PFSK-1 (cell line): ENCODE results near the gene ZNF385D.

Experiments
- FOXP2 ChIP-seq: optimal IDR thresholded peaks from 2 replicates; pipeline ENCODE3; 2011; ENCODE audit warnings: borderline replicate concordance, control low read depth, inconsistent platforms; ENCODE audit not compliant: insufficient read depth; ENCODE audit errors: extremely low read length, extremely low read depth
- POLR2AphosphoS5 ChIP-seq: IDR thresholded peaks from 2 replicates; pipeline ENCODE4 v1.6.1; 2012; ENCODE audit warnings: low read depth, mild to moderate bottlenecking, control low read depth, low read length, moderate library complexity
- REST ChIP-seq, 2 experiments: IDR thresholded peaks; 2 replicates each; pipeline versions ENCODE4 v1.6.1 to v1.8.0; 2011 to 2012; ENCODE audit warnings: low read depth in 2 of 2, low read length in 2 of 2, control low read depth in 1 of 2, inconsistent platforms in 1 of 2, mild to moderate bottlenecking in 1 of 2, moderate library complexity in 1 of 2; ENCODE audit not compliant: insufficient read depth in 1 of 2
- SIN3A ChIP-seq: IDR thresholded peaks from 2 replicates; pipeline ENCODE4 v1.6.1; 2012; ENCODE audit warnings: mild to moderate bottlenecking, low read length, moderate library complexity, borderline replicate concordance; ENCODE audit not compliant: insufficient read depth
- TAF1 ChIP-seq: IDR thresholded peaks from 2 replicates; pipeline ENCODE4 v1.6.1; 2012; ENCODE audit warnings: low read length, control low read depth, borderline replicate concordance; ENCODE audit not compliant: insufficient read depth

Gene ZNF385D

GRCh38 chr3:21533002-21533401 lies 218.0 kb downstream of the ZNF385D start:
- no peak for TF ChIP-seq REST (IDR thresholded peaks at IDR 0.05; ENCODE audit: insufficient read depth in 1 of 2, low read depth in 2 of 2, low read length in 2 of 2)
- TF ChIP-seq FOXP2 = no peak
- TF ChIP-seq SIN3A = no peak
- TF ChIP-seq POLR2AphosphoS5 = no peak
- TF ChIP-seq TAF1 = no peak

GRCh38 chr3:21531909-21532308 lies 219.1 kb downstream of the ZNF385D start:
- TF ChIP-seq SIN3A (no peak), FOXP2 (no peak), POLR2AphosphoS5 (no peak)

GRCh38 chr3:21528291-21528995 lies 222.6 kb downstream of the ZNF385D start:
- no peak for TF ChIP-seq SIN3A
- TF ChIP-seq TAF1 = no peak
- TF ChIP-seq FOXP2 = no peak
- TF ChIP-seq REST (IDR thresholded peaks at IDR 0.05; ENCODE audit: insufficient read depth in 1 of 2, low read depth in 2 of 2, low read length in 2 of 2) = no peak

GRCh38 chr3:21526461-21526860 lies 224.5 kb downstream of the ZNF385D start:
- no peak for TF ChIP-seq POLR2AphosphoS5
- no peak for TF ChIP-seq FOXP2
- TF ChIP-seq TAF1 = no peak
- no peak for TF ChIP-seq SIN3A
- no peak for TF ChIP-seq REST (IDR thresholded peaks at IDR 0.05; ENCODE audit: insufficient read depth in 1 of 2, low read depth in 2 of 2, low read length in 2 of 2)

GRCh38 chr3:21524133-21524532 lies 226.9 kb downstream of the ZNF385D start:
- TF ChIP-seq FOXP2 (no peak), TAF1 (no peak), SIN3A (no peak), POLR2AphosphoS5 (no peak), REST (IDR thresholded peaks at IDR 0.05; ENCODE audit: insufficient read depth in 1 of 2, low read depth in 2 of 2, low read length in 2 of 2) (no peak)
